BLaER1 treated with 17β-estradiol and CSF1 and Interleukin-3, amounts not matched to agents 10 nM and 100 nM (cell line): ENCODE data around the gene ALDH1A1.

Source experiments
- H3K27ac ChIP-seq, 11 experiments: shearing (Covaris generic); formaldehyde crosslinking; 2 replicates each; pipeline ENCODE4 v1.8.1; 2022
- H3K27me3 ChIP-seq, 11 experiments: shearing (Covaris generic); formaldehyde crosslinking; 2 replicates each; pipeline ENCODE4 v1.8.1; 2022
- H3K36me3 ChIP-seq, 11 experiments: shearing (Covaris generic); formaldehyde crosslinking; 2 replicates each; pipeline ENCODE4 v1.8.1; 2022
- H3K4me1 ChIP-seq, 10 experiments: shearing (Covaris generic); formaldehyde crosslinking; 2 replicates each; pipeline ENCODE4 v1.8.1; 2022
- H3K4me2 ChIP-seq, 11 experiments: shearing (Covaris generic); formaldehyde crosslinking; 2 replicates each; pipeline ENCODE4 v1.8.1; 2022
- H3K4me3 ChIP-seq, 10 experiments: shearing (Covaris generic); formaldehyde crosslinking; 2 replicates each; pipeline ENCODE4 v1.8.1; 2022
- H3K9ac ChIP-seq, 11 experiments: shearing (Covaris generic); formaldehyde crosslinking; 2 replicates each; pipeline ENCODE4 v1.8.1; 2022
- H3K9me3 ChIP-seq, 11 experiments: shearing (Covaris generic); formaldehyde crosslinking; replicated peaks in 1 of 11; 2 replicates each; pipeline ENCODE4 v1.8.1; 2022
- H4K20me1 ChIP-seq, 11 experiments: shearing (Covaris generic); formaldehyde crosslinking; 2 replicates each; pipeline ENCODE4 v1.8.1; 2022
- Cebpa-rat ChIP-seq, 11 experiments: shearing (Covaris generic); IDR thresholded peaks; 2 replicates each; pipeline ENCODE4 v1.8.1; 2022

Gene ALDH1A1

DNA sequence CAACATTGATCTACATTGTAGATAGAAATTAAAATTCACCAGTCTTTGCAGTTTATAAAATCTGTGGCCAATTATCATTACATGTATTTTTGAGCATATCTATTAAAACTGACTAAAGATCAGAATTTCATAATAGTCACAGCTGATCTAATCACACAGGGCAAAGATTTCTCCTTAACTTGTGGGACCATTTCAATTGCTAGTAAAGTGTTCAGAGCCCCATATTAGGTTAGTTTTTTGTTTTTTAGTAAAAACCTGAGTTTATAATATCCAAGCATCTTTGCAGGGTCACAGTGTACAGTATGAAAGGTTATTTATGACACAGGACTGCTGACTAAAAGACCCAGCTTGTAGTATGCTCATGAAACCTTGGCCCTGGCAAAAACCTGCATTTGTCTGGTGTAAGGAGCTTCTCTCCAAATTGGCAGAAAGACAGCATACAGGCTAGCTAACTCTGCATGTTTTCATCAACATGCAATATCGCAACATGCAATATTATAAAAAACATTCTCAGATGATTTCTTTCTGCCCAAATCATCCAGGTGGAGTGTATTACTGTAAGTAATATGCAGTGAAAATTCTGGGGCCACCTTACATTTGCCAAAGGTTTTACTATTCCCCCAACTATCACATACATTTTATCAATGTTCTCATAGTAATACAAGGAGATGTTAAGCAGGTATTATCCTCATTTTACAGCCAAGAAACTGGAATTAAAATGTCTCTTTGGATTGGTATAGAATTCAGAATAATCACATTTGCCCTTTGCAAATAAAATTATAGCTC, 37.7 kb upstream of the ALDH1A1 start:
- no peak overlapping the region for H3K4me3 ChIP-seq
- no peaks in the 10 kb centered on the region for H3K36me3 ChIP-seq
- H3K4me2 ChIP-seq, result no peak overlapping the region
- H3K27ac ChIP-seq, result no peak overlapping the region
- H4K20me1 ChIP-seq, result no peaks in the 10 kb centered on the region
- H3K9me3 ChIP-seq, result no peaks in the 10 kb centered on the region
- H3K27me3 ChIP-seq, result no peaks in the 10 kb centered on the region
- TF ChIP-seq Cebpa-rat (IDR thresholded peaks at IDR 0.05), result no peak
- H3K4me1 ChIP-seq, result no peaks in the 10 kb centered on the region
- H3K9ac ChIP-seq, result no peak overlapping the region

DNA sequence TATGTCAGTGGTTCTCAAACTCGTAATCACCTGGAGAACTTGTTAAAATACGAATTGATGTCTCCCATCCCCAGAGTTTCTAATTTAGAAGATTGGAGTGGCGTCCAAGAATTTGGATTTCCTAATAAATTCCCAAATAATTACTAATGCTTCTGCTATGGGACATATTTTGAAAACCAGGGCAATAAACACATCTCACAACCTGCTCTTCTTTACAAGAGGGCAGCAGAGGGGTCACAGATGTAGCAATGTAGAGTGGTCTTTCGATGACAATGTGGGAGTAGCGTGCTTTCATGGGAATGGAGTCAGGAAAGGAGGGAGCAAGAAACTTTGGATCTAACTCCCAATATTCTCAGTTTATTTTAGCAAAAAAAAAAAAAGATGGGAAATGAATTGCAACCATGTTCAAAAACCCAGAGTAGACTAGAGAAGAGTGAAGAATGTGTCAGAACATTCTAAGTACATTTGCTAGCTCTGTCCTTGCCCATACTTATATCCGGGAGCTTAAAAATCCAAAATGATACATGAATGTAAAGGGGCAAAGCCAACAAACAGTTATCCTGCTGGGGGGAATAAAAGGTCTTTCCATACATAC, 33.8 kb upstream of the ALDH1A1 start:
- Histone ChIP-seq H3K27ac (no peak overlapping the region), H3K27me3 (no peaks in the 10 kb centered on the region), H3K4me1 (no peaks in the 10 kb centered on the region), H3K4me2 (no peak overlapping the region), H4K20me1 (no peaks in the 10 kb centered on the region), H3K9me3 (no peaks in the 10 kb centered on the region), H3K9ac (no peak overlapping the region), H3K4me3 (no peak overlapping the region), H3K36me3 (no peaks in the 10 kb centered on the region)
- no peak for TF ChIP-seq Cebpa-rat (IDR thresholded peaks at IDR 0.05)

DNA sequence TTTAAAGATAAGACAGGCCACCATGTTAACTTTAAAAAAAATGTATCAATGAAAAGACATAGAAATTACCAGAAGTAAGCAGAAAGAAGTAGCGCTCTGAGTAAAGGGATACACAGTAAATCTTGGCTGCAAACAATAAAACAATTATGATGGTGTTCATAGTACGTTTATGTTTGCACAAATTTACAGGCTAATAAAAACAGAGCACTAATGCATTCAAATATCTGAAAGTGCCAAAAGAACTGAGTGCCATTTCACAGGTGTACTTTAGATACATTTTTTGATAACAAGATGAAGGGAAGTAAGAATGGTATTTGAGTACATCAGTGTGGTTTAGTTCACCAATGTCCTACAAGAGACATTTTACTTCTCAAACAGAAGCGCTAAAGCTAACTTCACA, 32.9 kb upstream of the ALDH1A1 start:
- Histone ChIP-seq H4K20me1 (no peaks in the 10 kb centered on the region), H3K27ac (no peak overlapping the region), H3K36me3 (no peaks in the 10 kb centered on the region), H3K4me3 (no peak overlapping the region), H3K27me3 (no peaks in the 10 kb centered on the region), H3K9ac (no peak overlapping the region), H3K9me3 (no peaks in the 10 kb centered on the region; a peak in 1 of 22 replicates), H3K4me1 (no peaks in the 10 kb centered on the region), H3K4me2 (no peak overlapping the region)
- TF ChIP-seq Cebpa-rat (IDR thresholded peaks at IDR 0.05), result no peak

DNA sequence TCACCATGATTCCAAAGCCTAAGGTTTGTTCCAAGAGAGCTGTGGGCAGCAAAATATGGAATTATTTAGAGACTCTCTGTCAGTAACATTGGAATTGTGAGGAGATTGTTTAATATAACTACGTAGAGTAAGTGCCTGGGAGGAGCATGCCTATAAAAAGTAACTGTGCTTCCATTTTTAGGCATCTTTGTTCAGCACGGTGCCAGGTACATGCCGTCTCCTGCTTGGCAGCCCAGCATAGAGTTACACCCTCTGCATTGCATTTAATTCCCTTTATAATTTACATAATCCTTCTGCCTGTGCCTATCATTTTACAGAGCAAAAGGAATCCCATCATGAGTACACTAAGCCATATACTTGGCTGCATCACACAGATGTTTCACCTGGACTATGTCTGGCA, 32.1 kb upstream of the ALDH1A1 start:
- no peak overlapping the region for H3K4me3 ChIP-seq
- H3K4me2 ChIP-seq, result no peak overlapping the region
- no peak overlapping the region for H3K9ac ChIP-seq
- no peaks in the 10 kb centered on the region; a peak in 1 of 22 replicates for H3K9me3 ChIP-seq
- TF ChIP-seq Cebpa-rat (IDR thresholded peaks at IDR 0.05), result no peak
- no peak overlapping the region for H3K27ac ChIP-seq
- H3K36me3 ChIP-seq, result no peaks in the 10 kb centered on the region
- H3K27me3 ChIP-seq, result no peaks in the 10 kb centered on the region
- H3K4me1 ChIP-seq, result no peaks in the 10 kb centered on the region
- no peaks in the 10 kb centered on the region for H4K20me1 ChIP-seq

DNA sequence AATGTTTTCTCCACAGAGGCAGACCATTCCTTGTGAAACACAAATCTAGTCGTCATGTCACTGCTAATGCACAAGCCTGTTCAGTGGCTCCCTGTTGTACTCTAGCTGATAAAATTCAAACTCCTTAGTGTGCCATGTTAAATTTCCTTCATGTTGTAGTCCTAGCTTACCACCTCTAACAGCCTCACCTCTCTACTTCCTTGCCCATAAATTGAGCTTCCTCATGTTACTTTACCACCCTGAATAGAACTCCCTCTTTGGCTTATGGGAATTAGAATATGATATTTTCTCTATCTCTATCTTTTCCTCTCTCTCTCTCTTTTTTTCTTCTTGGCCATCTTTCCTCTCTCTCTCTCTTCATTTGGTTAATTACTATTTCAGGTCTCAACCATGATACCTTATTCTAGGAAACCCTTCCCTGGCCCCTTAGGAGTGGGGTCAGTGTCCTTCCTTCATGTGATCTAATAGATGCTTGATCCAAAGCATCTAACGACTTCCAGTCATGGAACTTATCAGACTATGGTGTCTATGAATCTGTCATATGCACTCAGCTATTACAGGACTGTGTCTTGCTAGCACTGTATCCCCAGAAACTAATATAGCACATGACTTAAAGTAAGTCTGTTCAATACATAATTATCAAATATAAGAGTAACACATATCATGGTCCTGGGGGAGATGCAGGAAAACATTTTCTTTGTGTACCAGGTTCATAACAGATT, 31.5 kb upstream of the ALDH1A1 start:
- H3K27me3 ChIP-seq, result no peaks in the 10 kb centered on the region
- H3K36me3 ChIP-seq, result no peaks in the 10 kb centered on the region
- no peak overlapping the region for H3K27ac ChIP-seq
- H3K4me1 ChIP-seq, result no peaks in the 10 kb centered on the region
- H3K9ac ChIP-seq, result no peak overlapping the region
- no peaks in the 10 kb centered on the region; a peak in 1 of 22 replicates for H3K9me3 ChIP-seq
- no peaks in the 10 kb centered on the region for H4K20me1 ChIP-seq
- no peak for TF ChIP-seq Cebpa-rat (IDR thresholded peaks at IDR 0.05)
- no peak overlapping the region for H3K4me2 ChIP-seq
- no peak overlapping the region for H3K4me3 ChIP-seq

DNA sequence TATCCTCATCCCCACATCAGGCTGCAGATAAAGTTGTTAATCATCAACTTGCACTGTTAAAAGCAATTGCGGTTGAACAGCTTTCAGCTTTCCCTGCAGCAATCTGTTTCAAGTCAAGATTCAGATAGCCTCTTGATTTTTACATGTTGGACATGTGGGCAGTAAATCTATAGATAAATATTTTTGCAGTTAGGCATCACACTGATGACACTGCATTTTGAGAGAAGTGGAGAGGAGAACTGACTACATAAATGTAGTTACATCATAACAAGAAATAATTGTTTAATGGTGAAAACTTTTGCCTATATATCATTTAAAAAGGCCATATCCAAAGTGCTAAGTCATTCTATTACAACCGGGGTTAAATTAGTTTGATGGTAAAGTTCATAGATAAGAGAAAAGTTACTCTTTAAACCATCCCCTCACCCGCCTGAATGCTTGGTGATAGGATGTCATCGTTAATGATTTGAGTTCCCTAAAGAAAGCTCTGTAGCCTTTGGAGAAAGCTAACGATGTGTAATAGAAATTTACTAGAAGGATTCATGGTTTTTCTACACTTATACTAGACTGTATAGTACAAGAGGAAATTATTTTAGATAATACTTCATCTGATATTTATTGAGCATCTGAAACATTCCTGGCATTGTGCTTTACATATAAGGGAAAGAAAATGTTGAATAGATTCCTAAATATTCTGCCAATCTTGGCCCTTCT, 30.8 kb upstream of the ALDH1A1 start:
- no peaks in the 10 kb centered on the region for H3K36me3 ChIP-seq
- H3K9me3 ChIP-seq, result no peaks in the 10 kb centered on the region; a peak in 1 of 22 replicates
- no peaks in the 10 kb centered on the region for H4K20me1 ChIP-seq
- no peak overlapping the region for H3K9ac ChIP-seq
- no peaks in the 10 kb centered on the region for H3K27me3 ChIP-seq
- no peak overlapping the region for H3K27ac ChIP-seq
- H3K4me1 ChIP-seq, result no peaks in the 10 kb centered on the region
- no peak for TF ChIP-seq Cebpa-rat (IDR thresholded peaks at IDR 0.05)
- no peak overlapping the region for H3K4me2 ChIP-seq
- H3K4me3 ChIP-seq, result no peak overlapping the region

DNA sequence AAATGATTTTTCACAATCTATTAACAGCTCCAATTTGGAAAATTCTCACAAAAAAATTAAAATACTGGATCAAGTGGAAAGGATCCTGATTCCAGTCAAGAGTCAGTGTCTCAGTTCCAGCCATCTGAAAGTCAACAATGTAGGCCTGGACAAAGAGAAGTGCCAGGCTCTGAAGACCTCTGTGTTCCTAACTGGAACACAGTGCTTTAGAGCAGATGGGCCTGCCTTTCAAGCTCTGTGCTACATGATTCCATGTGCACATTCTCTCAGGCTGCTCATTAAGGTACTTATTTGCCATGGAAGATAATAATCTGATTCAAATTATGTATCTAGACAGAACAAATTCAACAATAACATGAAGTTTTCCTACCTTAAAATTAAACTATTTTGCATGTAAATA, 30.2 kb upstream of the ALDH1A1 start:
- H4K20me1 ChIP-seq, result no peaks in the 10 kb centered on the region
- H3K4me3 ChIP-seq, result no peak overlapping the region
- H3K27me3 ChIP-seq, result no peaks in the 10 kb centered on the region
- H3K4me2 ChIP-seq, result no peak overlapping the region
- no peaks in the 10 kb centered on the region for H3K4me1 ChIP-seq
- no peak overlapping the region for H3K27ac ChIP-seq
- no peak overlapping the region for H3K9ac ChIP-seq
- no peaks in the 10 kb centered on the region for H3K36me3 ChIP-seq
- no peaks in the 10 kb centered on the region; a peak in 1 of 22 replicates for H3K9me3 ChIP-seq
- TF ChIP-seq Cebpa-rat (IDR thresholded peaks at IDR 0.05), result no peak

DNA sequence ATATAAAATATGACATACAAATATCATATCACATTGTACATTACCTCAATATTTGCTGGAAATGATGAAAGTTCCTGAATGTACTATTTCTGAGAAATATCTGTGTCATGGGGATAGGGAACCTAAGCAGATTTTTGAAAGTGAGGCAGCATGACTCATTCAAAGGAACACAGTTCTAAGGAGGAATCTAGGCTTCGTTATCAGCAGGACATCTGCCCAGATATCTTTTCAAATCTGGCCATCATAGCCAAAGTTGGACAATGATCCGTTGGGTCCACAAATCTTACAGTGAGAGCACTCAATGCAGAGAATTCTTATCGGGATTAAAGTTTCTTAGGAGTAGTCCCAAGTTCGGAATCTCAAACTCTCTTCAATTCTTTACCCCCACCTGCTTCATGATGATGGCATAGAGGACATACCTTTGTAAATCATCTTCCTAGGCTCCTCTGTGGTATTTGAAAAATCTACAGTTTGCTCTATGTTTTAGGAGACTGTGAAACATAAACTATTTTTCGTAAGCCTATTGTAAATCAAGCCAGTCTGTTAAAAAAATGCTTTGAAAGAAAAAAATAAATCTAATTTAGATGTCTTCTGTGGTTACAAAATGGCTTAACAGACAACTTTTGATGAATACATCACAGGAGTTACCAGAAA, 29.4 kb upstream of the ALDH1A1 start:
- Histone ChIP-seq H3K4me1 (no peaks in the 10 kb centered on the region), H3K4me2 (no peak overlapping the region), H3K27me3 (no peaks in the 10 kb centered on the region), H3K27ac (no peak overlapping the region), H3K9me3 (no peaks in the 10 kb centered on the region; a peak in 1 of 22 replicates), H3K36me3 (no peaks in the 10 kb centered on the region), H3K4me3 (no peak overlapping the region), H3K9ac (no peak overlapping the region), H4K20me1 (no peaks in the 10 kb centered on the region)
- no peak for TF ChIP-seq Cebpa-rat (IDR thresholded peaks at IDR 0.05)

DNA sequence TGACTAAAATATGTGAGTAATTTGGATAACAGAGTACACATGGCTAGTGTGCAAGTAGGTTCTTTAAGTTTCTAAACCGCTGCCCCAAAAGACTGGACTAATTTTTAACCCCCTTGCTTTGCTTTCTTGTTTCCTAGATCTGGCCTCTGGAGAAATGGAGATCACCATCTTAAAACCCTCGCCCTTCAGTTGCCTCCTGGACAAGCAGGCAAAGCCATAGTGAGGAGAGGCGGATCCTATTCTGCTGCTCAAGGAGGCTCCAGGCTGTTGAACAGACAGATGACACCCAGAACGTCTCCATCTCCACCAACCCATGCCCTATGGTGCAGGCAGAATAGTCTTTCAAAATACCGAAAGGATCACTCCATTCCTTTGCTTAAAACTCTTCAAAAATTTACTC, 28.6 kb upstream of the ALDH1A1 start:
- no peaks in the 10 kb centered on the region for H3K4me1 ChIP-seq
- TF ChIP-seq Cebpa-rat (IDR thresholded peaks at IDR 0.05), result no peak
- no peak overlapping the region for H3K9ac ChIP-seq
- no peak overlapping the region for H3K27ac ChIP-seq
- H3K4me3 ChIP-seq, result no peak overlapping the region
- no peaks in the 10 kb centered on the region for H4K20me1 ChIP-seq
- no peak overlapping the region for H3K4me2 ChIP-seq
- H3K36me3 ChIP-seq, result no peaks in the 10 kb centered on the region
- no peaks in the 10 kb centered on the region for H3K27me3 ChIP-seq
- no peaks in the 10 kb centered on the region; a peak in 1 of 22 replicates for H3K9me3 ChIP-seq
